IPS DF 4.7 (cell line): Measurements from ENCODE around the gene NACC2.

Experiments used
- DNase-seq: peaks from one replicate; pipeline ENCODE4 v3.0.0-alpha.2; 2013; ENCODE audit warnings: low spot score; ENCODE audit errors: extremely low read depth

The NACC2 gene

DNA sequence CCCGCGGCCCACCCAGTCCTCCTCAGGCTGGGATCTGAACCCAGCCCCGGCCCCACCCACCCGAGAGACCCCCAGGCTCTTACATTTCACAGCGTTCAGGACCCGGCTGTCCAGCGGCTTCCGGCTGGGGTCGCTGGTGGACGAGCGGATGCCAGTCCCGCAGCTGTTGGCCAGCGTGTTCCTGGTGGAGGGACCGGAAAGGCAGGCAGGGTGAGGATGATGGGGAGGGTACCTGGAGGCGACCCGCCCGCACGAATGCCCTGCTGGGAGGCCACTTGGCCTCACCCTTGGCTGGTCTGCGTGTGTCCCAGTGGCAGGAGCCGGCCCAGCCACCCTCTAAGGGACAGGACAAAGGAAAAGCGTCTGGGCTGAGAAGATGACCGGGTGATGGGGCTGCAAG, 82.0 kb downstream of the NACC2 start:
- DNase-seq = no peak

DNA sequence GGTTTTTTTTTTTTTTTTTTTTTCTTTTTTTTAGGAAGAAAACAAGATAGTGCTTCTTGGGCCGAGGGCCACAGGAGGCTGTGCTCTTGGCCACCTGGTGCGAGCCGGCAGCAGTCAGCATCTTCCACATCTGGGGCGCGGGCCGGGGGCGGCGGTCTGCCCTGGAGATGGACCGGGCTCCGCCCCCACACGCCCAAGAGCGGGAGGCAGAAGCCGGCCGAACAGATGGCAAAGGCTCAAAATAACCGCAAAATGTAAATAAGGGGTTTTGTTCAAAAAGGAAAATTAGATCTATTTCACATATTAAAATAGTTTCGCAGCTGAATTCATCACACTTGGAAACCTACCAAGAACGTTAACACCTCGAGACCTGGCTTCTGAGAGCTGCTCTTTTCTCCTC, 82.4 kb downstream of the NACC2 start:
- no peak for DNase-seq

DNA sequence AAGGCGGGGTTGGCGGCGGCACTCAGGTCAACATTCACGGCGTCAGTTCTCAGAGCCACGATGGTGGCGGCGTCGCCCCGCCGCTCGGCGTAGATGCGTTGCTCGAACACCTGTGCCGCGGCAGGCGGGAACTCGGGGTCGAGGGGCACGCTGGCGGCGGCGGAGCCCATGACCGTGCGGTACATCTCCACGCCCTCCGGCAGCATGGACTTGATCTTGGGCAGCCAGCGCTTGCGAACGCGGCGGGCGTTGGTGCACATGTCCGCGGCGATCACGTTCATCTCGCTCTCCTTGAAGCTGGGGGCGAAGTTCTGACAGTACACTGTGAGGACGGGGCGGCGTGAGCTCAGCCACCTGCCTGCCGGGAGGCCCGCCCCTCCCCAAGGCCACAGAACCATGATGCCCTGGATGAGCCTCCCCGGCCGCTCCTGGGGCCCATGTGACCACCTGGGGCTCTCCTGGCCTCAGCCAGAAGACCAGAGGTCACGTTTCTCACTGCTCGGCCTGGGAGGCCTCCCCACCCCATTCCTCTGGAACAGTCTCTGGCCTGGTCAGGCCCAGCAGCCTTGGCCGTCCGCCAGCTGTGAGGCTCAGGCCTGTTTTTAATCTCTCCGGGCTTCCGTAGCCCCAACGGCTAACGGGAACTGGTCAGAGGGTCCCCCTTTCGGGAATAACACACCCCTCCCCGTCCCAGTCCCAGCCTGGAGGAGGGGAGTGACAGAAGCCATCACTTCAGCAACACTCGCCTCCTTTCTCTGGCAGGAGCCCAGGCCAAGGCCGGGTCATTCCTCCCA, 83.2 kb downstream of the NACC2 start:
- no peak for DNase-seq

DNA sequence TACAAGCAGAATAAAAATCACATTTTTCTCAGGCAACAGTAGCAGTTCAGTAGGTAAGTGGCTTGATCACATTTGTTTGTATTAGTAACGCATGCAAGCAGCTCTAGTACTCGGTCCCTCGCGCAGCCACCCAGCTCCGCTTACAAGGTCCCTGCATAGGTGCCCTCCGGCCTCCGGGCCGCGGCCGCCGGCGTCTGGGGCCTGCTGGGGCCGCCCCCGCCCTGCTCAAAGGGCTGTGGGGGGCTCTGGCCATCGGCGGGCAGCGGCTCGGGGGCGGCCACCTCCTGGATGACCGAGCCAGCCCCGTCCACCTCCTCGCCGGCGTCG, 83.8 kb downstream of the NACC2 start:
- no peak for DNase-seq

DNA sequence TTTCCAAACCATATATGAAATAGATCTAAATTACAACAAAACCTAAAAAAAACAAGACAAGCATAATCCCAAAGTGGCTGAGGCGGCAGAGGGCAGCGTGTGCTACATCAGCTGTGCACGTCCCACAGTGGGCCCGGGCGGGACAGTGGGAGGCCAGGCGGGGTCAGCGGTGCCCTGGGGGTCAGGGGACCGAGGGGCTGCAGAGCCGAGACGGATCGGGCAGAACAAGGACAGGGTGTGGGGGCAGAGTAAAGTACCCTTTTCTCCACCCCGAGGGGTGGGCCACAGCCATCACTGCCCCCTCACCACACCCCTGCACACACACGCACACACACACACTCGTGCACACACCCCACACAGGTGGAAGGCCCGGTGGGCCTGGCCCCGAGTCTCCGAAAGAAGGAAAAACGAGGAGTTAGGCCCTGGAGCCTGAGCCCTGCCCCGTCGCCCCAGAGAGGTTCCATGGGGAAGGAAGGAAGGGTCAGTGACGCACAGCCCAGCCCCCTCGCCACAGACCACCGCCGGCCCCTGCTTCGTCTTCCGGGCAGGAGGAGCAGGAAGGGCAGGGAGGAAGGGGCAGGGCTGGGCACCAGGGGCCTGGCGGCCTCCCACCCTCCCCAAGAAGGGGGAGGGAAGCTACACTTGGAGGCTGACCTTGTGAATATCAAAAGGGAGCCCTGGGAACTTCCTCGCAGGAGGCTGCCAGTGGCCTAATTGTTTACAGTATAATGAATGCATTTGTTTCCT, 84.3 kb downstream of the NACC2 start:
- DNase-seq = no peak

DNA sequence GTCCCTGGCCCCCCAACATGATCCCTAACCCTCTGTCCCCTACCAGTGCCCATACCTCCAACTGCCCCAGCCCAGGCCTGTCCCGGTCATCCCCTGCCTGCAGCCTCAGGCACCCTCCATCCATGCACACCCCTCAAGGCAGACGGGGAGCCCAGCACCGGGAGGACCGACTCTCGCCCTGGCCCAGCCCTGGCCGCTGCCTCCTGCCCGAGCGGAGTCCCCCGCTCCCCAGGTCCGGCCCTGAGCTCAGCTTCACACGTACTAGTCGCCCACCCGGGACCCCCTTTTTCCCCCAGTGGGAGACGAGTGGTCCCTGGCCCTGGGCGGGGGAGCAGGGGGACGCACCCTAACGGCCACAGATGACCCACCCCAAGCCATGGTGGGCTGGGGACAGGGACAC, 84.9 kb downstream of the NACC2 start:
- DNase-seq = no peak

DNA sequence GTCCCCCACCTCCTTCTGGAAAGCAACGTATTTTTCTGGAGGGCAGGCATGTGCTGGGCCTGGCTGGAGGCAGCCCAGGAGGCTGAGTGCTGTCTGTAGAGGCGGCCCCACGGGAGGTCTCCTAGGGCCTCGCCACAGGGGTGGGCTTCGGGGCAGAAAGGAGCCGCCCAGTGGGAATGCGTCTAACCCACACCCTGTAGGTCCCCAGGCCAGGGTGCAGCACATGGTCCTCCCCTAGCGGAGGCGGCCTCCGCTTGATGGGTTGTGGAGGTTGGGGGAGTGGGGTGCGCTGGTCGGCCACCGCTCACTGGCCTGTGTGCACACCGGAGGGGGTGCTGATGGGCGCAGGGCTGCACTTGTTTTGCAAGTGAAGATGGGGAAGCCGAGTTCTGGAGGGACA, 85.6 kb downstream of the NACC2 start:
- no peak for DNase-seq

DNA sequence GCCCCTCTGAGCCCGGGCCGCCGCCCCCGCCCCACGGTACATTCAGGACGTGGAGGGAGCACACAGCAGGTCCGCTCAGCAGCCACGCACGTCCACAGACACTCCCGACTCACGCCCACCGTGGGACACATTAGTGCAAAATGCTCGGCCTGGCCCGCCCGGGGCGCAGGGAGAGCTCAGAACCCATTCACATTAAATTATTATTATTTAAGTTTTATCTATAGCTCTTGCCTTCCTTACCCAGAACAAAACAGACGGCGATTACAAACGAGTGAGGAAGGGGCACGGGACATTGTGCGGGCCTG, 86.4 kb downstream of the NACC2 start:
- DNase-seq = no peak

DNA sequence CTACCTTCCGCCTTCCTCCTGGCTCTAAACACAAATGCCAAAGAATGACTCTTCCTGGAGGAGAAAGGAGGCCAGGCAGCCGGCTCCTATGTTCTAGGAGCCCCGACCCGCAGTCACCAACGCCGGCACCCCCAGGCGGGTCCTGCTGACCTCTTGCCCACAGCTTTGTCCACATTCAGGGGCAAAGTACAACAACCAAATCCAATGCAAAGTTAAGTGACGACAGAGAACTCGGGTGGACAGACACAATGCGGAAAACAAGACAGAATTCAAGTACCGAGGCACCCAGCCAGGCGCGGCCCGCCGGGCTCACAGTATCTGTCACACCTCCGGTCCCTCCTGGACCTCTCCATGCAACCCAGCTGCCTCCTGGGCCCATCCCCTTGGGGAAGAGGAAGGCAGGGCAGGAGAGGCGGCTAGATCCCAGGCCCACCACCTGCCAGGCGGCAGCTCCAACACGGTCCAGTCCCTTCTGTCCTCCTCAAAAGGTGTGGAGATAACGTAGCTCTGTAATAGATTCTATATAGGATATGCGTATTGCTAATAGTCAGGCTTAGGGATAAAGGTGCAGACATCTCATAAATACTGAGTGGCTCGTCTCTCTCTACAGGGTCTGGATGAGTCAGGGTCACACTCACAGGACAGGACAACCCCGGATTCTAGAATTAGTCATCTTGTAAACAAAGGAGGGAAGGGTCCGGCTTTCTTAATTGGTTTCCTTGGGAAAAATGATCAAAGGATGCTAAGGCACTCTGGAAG, 87.0 kb downstream of the NACC2 start:
- no peak for DNase-seq

DNA sequence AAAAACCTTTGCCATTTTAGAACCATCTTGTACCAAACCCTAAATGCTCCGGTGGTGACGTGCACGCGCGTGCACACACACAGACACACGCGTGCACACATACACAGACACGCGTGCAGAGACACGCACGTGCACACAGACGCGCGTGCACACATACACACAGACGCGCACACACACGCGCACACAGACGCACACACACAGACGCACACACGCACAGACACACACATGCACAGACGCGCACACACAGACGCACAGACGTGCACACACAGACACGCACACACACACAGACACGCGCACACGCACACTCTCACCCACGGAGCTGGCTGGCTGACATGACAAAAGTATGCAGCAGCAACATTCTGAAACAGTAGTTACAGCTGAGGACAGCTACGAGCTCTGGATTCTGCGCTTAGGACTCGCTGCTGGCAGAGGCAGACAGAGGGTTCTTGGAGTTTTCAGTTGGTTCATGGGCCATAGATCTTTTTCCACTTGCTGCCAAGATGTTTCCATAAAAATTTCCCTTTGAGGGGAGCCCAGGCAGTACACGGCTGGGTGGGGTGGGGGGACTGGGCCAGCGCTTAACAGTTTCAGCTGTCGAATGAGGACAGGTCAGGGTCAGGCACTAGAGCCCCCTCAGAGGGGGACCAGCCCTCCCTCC, 87.7 kb downstream of the NACC2 start:
- DNase-seq = no peak

DNA sequence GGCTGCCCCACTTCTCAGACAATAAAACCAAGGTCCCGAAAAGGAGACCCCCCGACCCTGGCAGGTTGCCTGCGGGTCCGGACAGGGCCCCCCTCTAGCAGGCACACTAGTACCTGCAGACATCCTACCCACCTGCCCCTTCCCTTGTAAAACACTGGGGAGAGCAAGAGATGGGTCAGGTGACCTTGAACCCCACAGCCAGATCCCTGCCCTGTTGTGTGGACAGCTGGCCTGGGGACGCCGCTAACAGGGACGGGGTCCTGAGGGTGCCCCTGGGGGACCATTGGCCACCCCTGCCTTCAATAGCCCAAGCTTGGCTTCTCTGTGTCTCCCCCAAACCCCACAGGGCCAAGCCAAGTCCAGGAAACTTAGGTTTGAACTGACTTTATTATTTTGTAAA, 88.9 kb downstream of the NACC2 start:
- no peak for DNase-seq

DNA sequence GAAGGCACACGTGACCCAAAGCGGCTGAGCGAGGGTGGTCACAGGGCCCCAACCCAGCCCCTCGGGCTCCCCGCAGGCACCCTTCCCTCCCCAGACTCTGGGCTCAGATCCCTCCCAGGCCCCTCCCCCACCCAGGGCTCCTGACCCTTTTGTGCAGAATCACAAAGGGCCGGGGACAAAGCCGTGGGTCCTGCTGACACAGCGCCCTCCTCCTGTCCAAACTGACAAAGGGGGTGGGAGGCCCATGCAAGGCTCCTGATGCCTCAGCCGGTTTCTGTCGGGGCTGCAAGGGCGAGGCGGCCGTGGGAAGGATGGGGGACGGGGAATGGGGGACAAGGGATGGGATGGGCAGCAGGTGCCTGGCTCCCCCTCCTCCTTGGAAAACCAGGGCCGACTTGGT, 90.4 kb downstream of the NACC2 start:
- DNase-seq = no peak

DNA sequence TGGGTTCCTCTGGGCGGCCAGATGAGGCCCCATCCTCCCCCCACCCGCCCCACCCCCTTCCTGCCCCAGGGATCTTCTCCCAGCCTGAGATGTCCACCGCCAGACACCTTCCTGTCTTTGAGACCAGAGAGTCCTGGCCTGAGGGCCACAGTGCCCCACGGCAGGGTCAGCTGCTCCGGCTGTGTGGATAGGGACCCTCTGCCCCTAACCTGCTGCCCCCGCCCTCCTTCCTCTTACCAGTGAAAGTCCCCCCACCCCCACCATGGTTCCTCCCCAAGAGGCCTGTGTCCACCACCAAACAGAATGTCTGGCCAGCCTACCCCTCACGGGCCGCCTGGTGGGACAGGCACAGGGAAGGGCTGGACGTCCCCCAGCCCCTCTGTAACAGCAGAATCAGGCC, 90.9 kb downstream of the NACC2 start:
- DNase-seq = no peak

DNA sequence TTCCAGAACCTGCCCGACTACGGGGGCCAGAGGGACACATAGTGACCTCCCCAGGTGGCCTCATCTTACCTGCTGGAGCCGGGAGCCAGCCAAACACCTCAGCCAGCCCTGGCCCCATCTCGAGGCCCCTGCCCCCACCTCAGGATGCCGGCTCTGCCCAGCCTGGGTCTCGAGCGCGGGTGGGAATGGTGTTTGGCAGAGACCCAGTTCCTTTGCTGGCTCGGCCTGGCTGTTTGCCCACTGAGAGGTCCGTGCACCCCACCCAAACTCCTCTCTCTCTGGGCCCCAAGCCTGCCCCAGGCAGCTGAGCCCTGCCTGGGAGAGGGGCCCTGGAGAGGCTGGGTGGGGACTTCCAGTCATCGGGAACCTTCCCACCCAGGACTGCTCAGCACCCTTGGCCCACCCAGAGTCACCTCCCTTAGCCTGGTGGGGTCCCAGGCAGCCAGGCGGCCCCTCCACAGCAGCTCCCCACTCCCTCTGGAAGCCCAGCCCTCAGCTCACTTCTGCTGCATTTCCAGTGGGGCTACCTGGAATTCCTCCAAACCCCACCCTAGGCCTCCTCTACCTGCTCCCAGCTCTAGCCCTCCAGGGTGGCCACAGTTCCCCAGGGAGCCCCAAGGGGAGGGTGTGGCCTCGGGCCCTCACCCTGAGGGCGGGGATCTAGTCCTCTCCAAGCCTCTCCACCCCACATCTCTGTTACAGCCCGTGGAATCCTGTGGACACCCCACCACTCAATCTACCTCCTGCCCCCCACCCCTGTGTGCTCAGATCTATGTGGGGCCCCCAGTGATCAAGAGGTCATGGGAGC, 91.5 kb downstream of the NACC2 start:
- no peak for DNase-seq

DNA sequence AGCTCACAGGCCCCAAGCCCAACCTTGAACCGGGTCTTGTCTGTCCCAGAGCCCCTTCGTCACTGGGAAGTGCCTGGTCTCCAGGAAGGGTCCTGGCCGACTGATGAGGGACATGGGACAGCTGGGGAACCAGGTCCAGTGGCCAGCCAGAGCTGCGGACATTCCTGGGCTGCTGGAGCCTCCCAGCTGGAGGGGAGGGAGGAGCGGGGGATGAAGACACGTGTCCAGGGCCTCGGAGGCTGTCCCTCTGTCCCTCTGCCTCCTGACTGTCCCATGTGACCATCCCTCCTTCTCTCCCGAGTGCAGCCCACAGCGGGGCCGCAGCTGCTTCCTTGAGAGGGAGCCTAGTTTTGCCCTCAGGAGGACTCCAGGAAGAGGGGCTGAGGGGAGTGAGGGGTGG, 92.2 kb downstream of the NACC2 start:
- no peak for DNase-seq

DNA sequence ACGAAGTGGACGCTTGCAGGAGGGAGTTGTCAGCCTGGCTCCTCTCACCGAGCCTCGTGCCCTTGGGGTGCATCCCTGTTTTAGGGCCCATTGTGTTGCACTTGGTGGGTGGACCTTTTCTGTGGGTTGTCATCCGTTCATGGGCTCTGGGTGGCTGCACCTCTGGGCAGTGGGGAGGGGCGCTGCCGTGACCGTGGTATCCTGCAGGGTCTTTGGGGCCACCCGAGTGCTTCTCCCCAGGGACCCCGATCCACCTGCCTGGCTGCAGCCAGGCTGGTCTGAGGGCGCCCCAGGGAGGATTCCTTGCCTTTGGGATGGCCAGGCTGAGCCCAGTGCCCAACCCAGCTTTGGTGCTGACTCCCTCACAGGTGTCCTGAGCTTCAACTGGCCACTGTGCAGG, 92.9 kb downstream of the NACC2 start:
- DNase-seq = no peak

DNA sequence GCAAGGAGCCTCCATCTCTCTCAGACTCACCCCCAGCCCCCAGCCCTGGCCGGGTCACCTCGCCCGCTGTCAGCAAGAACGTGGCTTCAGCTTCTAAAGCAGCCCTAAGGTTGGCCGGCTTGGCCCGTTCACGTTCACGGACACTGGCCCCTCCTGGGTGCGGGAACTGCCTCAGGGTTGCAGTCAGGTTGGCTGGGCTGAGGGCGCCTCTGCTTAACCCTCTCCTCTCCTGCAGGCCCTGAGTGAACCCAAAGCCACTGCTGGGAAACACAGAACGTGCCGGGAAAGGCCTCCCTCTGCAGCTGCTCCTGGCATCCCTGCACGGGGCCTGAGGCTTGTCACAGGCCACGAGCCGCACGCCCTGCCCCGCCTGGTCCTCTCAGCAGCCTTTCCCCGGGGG, 93.9 kb downstream of the NACC2 start:
- DNase-seq = no peak

DNA sequence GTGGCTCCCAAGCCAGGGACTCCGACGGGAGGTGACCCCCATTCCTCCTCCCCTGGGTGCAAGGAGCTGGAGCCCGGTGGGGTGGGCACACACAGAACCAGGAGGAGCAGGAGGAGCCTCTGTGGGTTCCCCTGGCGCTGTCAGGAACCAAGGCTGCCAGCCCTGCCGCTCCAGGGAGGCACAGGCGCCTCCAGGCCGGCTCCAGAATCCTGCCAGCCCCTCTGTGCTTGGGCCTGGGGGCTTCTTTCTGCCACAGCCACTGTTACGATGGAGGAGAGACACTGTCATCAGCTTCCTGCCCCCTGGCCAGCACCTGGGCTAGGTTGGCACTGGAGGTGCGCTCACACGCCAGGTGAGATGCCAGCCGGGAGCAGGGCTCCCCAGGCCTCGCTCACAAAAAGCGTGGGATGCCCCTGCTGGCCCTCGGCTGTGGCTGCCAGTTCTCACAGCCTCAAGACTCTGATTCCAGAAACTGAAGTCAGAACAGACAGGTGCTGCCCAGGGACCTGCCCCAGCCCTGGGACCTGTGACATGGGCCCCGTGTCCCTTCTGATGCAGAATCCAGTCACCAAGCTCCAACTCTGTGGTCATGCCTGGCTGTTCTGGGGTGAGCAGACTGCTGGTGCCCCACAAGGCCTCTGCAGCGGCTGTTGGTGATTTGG, 96.5 kb downstream of the NACC2 start:
- no peak for DNase-seq

DNA sequence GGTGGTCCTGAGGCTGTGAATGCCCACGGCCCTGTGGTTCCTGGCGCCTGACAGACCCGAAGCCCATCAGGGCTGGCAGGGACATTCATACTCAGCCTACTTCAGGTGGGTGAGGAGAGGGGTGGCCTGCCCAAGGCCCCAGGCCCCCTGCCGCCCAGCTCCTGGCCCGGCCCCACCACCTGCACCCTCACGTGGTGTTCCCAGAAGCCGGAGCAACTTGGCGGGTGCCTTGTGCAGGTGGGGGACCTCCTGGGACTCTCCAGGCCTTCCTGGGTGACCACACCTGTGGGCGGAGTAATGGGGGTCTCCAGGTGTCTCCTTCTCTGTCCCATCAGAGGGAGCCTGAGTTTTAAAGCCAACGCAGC, 97.1 kb downstream of the NACC2 start:
- DNase-seq = no peak

DNA sequence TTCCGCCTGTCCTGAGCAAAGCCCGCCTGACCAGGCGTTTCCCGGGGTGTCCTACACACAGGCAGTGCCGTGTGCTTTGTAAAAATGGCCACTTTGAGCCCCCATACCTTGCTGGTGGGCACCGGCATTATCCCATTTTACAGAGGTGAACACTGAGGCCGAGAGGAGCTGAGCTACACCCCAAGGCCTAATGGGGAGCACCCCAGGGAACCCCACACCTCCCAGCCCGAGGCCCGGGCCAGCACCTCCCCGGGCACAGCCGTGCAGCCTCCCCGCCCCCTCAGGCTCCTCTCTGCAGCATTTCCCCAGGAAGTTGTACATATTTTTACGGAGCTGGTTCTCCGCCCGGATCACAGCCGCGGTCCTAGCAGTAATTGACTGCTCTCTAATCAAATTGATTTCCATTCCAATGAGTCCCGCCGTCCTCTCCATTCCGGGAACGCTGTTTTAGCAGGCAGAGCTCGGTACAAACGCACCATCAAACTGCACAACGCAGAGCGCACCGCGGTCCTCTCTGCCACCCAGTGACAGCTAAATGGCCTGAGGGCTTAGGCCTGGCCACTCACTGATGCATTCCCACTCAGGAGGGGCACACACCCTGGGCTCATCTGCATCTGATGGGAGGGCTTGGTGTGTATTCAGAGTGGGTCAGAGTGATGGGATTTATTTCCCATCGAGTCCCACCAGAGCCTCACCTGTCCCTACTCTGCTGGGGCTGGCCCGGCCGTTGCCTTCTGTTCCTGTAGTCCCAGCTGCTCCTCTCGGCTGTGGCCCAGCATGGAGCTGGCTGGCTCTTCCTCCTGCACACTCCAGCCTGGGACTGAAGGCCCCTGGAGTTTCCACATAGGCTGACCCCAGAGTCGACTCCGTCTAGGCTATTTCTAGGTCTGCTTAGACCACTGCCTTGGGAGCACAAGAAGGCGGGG, 97.7 kb downstream of the NACC2 start:
- DNase-seq = no peak
